Neuronal stem cell (in vitro differentiated cells): ENCODE data around the gene TSC1.

Experiments
- DNase-seq: peaks from one replicate; pipeline ENCODE4 v3.0.0-alpha.2; 2013; ENCODE audit warnings: low spot score
- H2AFZ ChIP-seq: one replicate; pipeline ENCODE4 v1.6.1; 2013; ENCODE audit warnings: mild to moderate bottlenecking, low read length, inconsistent platforms
- H2AK5ac ChIP-seq: 2 replicates; pipeline ENCODE4 v1.6.1; 2013; ENCODE audit warnings: low read depth, mild to moderate bottlenecking, inconsistent platforms, low read length, moderate library complexity, mixed read lengths
- H2BK120ac ChIP-seq: 2 replicates; pipeline ENCODE4 v1.6.1; 2013; ENCODE audit warnings: low read depth, mild to moderate bottlenecking, inconsistent platforms, low read length, moderate library complexity, mixed read lengths
- H2BK12ac ChIP-seq: one replicate; pipeline ENCODE4 v1.6.1; 2013; ENCODE audit warnings: low read length, inconsistent platforms
- H2BK15ac ChIP-seq: 2 replicates; pipeline ENCODE4 v1.6.1; 2013; ENCODE audit warnings: mild to moderate bottlenecking, low read length, inconsistent platforms, mixed read lengths
- H2BK5ac ChIP-seq: one replicate; pipeline ENCODE4 v1.6.1; 2013; ENCODE audit warnings: inconsistent platforms, mild to moderate bottlenecking, low read length, moderate library complexity
- H3K14ac ChIP-seq: one replicate; pipeline ENCODE4 v1.6.1; 2013; ENCODE audit warnings: low read length, inconsistent platforms
- H3K18ac ChIP-seq: 2 replicates; pipeline ENCODE4 v1.6.1; 2013; ENCODE audit warnings: low read length, inconsistent platforms
- H3K23ac ChIP-seq: 2 replicates; pipeline ENCODE4 v1.6.1; 2013; ENCODE audit warnings: low read depth, mild to moderate bottlenecking, mixed read lengths, low read length, inconsistent platforms; ENCODE audit not compliant: poor library complexity
- H3K27ac ChIP-seq: replicated peaks from 3 replicates; pipeline ENCODE4 v1.5.1; 2013; ENCODE audit warnings: low read length, inconsistent platforms
- H3K27me3 ChIP-seq, 3 experiments: 2 replicates each; pipeline ENCODE4 v1.6.1; 2013; ENCODE audit warnings: low read length in 3 of 3, mild to moderate bottlenecking in 2 of 3, inconsistent platforms in 1 of 3, low read depth in 1 of 3, mixed read lengths in 1 of 3, moderate library complexity in 1 of 3; ENCODE audit not compliant: control insufficient read depth in 3 of 3, insufficient read depth in 3 of 3
- H3K36me3 ChIP-seq, 2 donors: replicated peaks in 1 of 2; 2 replicates each; pipeline ENCODE4 v1.6.1; 2013; ENCODE audit warnings: low read length in 2 of 2; ENCODE audit not compliant: control insufficient read depth in 2 of 2, insufficient read depth in 2 of 2
- H3K4ac ChIP-seq: 2 replicates; pipeline ENCODE4 v1.6.1; 2013; ENCODE audit warnings: inconsistent platforms, mild to moderate bottlenecking, low read length, moderate library complexity
- H3K4me1 ChIP-seq, 2 donors: 1 replicate in 1 of 2; 2 replicates in 1 of 2; pipeline ENCODE4 v1.6.1; 2013; ENCODE audit warnings: low read length in 2 of 2, low read depth in 1 of 2; ENCODE audit not compliant: control insufficient read depth in 2 of 2, insufficient read depth in 1 of 2
- H3K4me2 ChIP-seq: one replicate; pipeline ENCODE4 v1.6.1; 2013; ENCODE audit warnings: mild to moderate bottlenecking, low read length, inconsistent platforms; ENCODE audit not compliant: insufficient read depth, poor library complexity, severe bottlenecking
- H3K4me3 ChIP-seq, 2 donors: 2 replicates each; pipeline ENCODE4 v1.5.1; 2013; ENCODE audit warnings: low read length in 2 of 2, mild to moderate bottlenecking in 2 of 2, inconsistent platforms in 1 of 2, moderate library complexity in 1 of 2
- H3K79me1 ChIP-seq: one replicate; pipeline ENCODE4 v1.6.1; 2013; ENCODE audit warnings: low read depth, mild to moderate bottlenecking, inconsistent platforms, low read length, moderate library complexity
- H3K9ac ChIP-seq: one replicate; pipeline ENCODE4 v1.6.1; 2013; ENCODE audit warnings: mild to moderate bottlenecking, low read depth, low read length, inconsistent platforms; ENCODE audit not compliant: poor library complexity
- H3K9me3 ChIP-seq, 2 donors: replicated peaks in 1 of 2; 2 replicates each; pipeline versions ENCODE3 to v1.6.1; 2013; ENCODE audit warnings: low read length in 2 of 2, mild to moderate bottlenecking in 2 of 2, inconsistent platforms in 1 of 2, low read depth in 1 of 2, mixed read lengths in 1 of 2, moderate library complexity in 1 of 2; ENCODE audit not compliant: control insufficient read depth in 2 of 2, insufficient read depth in 1 of 2
- H4K8ac ChIP-seq: one replicate; pipeline ENCODE4 v1.6.1; 2013; ENCODE audit warnings: low read depth, mild to moderate bottlenecking, inconsistent platforms, low read length, moderate library complexity
- H4K91ac ChIP-seq: one replicate; pipeline ENCODE4 v1.6.1; 2013; ENCODE audit warnings: low read length, low read depth, mild to moderate bottlenecking, inconsistent platforms; ENCODE audit not compliant: poor library complexity
- whole genome bisulfite sequencing, 2 donors: extraction: QIAGEN DNeasy Blood & Tissue Kit; methylation state at CpG; one replicate each; pipeline ENCODE4 v1.1.7; 2013; ENCODE audit warnings: missing lambda C conversion rate in 2 of 2, mixed read lengths in 1 of 2; ENCODE audit not compliant: insufficient read length in 2 of 2, insufficient replicate concordance in 1 of 2; ENCODE audit errors: extremely low coverage in 2 of 2; 5-methylcytosine and 5-hydroxymethylcytosine counted together

TSC1 gene

DNA sequence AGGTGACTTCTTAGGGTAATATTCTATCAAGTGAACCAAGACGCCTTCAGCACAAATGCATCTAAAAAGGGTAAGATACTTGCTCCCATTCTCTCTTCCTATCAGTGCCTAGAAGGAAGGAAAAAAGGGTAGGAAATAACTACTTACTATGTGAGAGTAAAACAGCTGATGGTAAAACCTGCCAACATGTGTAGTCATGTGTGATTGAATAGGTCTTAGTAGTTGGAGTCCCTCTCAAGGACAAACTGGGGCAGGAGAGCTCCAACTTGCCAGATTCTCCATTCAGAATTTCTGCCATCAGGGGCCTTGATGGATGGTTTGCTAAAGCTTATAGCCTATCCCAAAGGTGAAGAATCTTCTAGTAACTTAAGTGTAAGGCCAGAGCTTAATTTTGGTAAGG lies 5.2 kb downstream of the TSC1 start:
- H3K4me1 ChIP-seq: peaks cover 0 to 7% of the 10 kb centered on the region in 2 donors
- H3K18ac ChIP-seq: no peak overlapping the region
- no CpG with 5 or more reads among the region's 1 CpG for WGBS, 2 donors

GRCh38 chr9:132937463-132937901 lies 6.9 kb downstream of the TSC1 start:
- Histone ChIP-seq H3K27me3 (no peaks in the 10 kb centered on the region), H3K23ac (no peak overlapping the region), H3K4me3 (no peak overlapping the region), H3K18ac (no peak overlapping the region), H3K79me1 (peaks cover 4% of the 10 kb centered on the region), H3K9me3 (no peaks in the 10 kb centered on the region), H3K36me3 (peaks cover 2 to 14% of the 10 kb centered on the region in 2 donors), H2BK120ac (no peak overlapping the region), H3K4me1 (no peaks in the 10 kb centered on the region), H2AFZ (no peak overlapping the region), H2BK5ac (no peak overlapping the region), H3K9ac (no peak overlapping the region), H2AK5ac (no peak overlapping the region), H2BK15ac (no peak overlapping the region), H3K27ac (no peak overlapping the region), H2BK12ac (no peak overlapping the region), H3K4ac (no peak overlapping the region), H3K4me2 (no peak overlapping the region), H3K14ac (no peak overlapping the region), H4K8ac (no peak overlapping the region), H4K91ac (no peak overlapping the region)
- no peak for DNase-seq
- WGBS, 2 donors: no CpG with 5 or more reads among the region's 7 CpGs

More for the DNA sequence above, 5.2 kb downstream of the TSC1 start:
- Histone ChIP-seq H3K9ac (no peak overlapping the region), H3K27ac (no peak overlapping the region), H3K27me3 (no peaks in the 10 kb centered on the region), H3K9me3 (no peaks in the 10 kb centered on the region), H3K23ac (no peak overlapping the region), H2BK15ac (no peak overlapping the region), H2BK5ac (no peak overlapping the region), H3K4ac (no peak overlapping the region), H2BK120ac (no peak overlapping the region), H2AK5ac (no peak overlapping the region), H2BK12ac (no peak overlapping the region), H3K4me3 (no peak overlapping the region), H4K8ac (no peak overlapping the region), H3K36me3 (peaks cover 0 to 7% of the 10 kb centered on the region in 2 donors), H2AFZ (no peak overlapping the region), H3K79me1 (peaks cover 6% of the 10 kb centered on the region), H3K14ac (no peak overlapping the region), H4K91ac (no peak overlapping the region), H3K4me2 (no peak overlapping the region)
- no peak for DNase-seq

DNA sequence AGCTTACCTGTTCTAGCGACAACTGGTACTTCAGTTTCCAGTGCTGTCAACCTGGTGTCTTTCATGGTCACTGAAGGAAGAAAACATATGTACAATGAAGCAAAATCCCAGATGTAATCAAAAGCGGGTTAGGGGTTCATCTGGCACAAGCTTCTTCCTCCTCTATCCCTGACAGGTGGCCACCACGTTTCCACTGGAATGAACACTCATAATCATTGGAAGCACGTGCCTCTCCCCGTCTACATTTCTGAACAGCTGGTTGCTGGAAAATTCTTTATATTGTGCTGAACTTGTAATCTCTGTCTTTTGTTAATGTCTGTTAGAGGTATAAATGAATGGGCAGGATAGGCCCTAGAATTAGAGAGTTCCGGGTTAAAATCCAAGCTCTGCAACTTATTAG lies 9.4 kb downstream of the TSC1 start:
- Histone ChIP-seq H3K23ac (no peak overlapping the region), H2BK120ac (no peak overlapping the region), H2AK5ac (no peak overlapping the region), H2AFZ (no peak overlapping the region), H3K14ac (no peak overlapping the region), H3K18ac (no peak overlapping the region), H4K91ac (no peak overlapping the region), H2BK5ac (no peak overlapping the region), H3K27me3 (no peaks in the 10 kb centered on the region), H3K9ac (no peak overlapping the region), H3K9me3 (no peaks in the 10 kb centered on the region), H3K4ac (no peak overlapping the region), H3K4me2 (no peak overlapping the region), H3K4me3 (no peak overlapping the region), H4K8ac (no peak overlapping the region), H3K27ac (no peak overlapping the region), H2BK15ac (no peak overlapping the region), H3K79me1 (peaks cover 4% of the 10 kb centered on the region), H2BK12ac (no peak overlapping the region), H3K4me1 (no peaks in the 10 kb centered on the region), H3K36me3 (peaks cover 2 to 17% of the 10 kb centered on the region in 2 donors)
- no CpG with 5 or more reads among the region's 6 CpGs for WGBS, 2 donors
- no peak for DNase-seq

GRCh38 chr9:132931178-132931735 lies 13.2 kb downstream of the TSC1 start:
- Histone ChIP-seq H3K4me3 (no peak overlapping the region), H2BK120ac (no peak overlapping the region), H3K4ac (no peak overlapping the region), H3K4me2 (no peak overlapping the region), H3K36me3 (peaks cover 6 to 43% of the 10 kb centered on the region in 2 donors), H3K27ac (no peak overlapping the region), H3K18ac (no peak overlapping the region), H2BK15ac (no peak overlapping the region), H4K8ac (no peak overlapping the region), H3K9ac (no peak overlapping the region), H3K27me3 (no peaks in the 10 kb centered on the region), H3K23ac (no peak overlapping the region), H3K79me1 (no peaks in the 10 kb centered on the region), H3K14ac (no peak overlapping the region), H4K91ac (no peak overlapping the region), H2BK12ac (no peak overlapping the region), H3K4me1 (no peaks in the 10 kb centered on the region), H2AFZ (no peak overlapping the region), H3K9me3 (no peaks in the 10 kb centered on the region), H2AK5ac (no peak overlapping the region), H2BK5ac (no peak overlapping the region)
- WGBS, 2 donors: no CpG with 5 or more reads among the region's 9 CpGs
- no peak for DNase-seq
